Muscle of leg (tissue), 11 donors: ENCODE measurements around the gene ATP9A. TPM values are rescaled to one million over a fixed set of nuclear protein-coding genes. Genes with fewer than 3 reads are reported as not detected.
"Not testable (repeated sequence)": the region's sequence is repeated elsewhere in the genome, so short reads cannot be mapped to it uniquely, and the experiment has no call there.

ENCODE experiments used
- DNase-seq: peaks from one replicate; pipeline ENCODE4 v3.0.0; 2013
- H3K27ac ChIP-seq: one replicate; pipeline ENCODE4 v1.5.1; 2013; ENCODE audit warnings: mild to moderate bottlenecking, low read length, control low read depth
- H3K27me3 ChIP-seq: one replicate; pipeline ENCODE4 v1.6.1; 2013; ENCODE audit warnings: low read length; ENCODE audit not compliant: control insufficient read depth, insufficient read depth
- H3K36me3 ChIP-seq: one replicate; pipeline ENCODE4 v1.6.1; 2013; ENCODE audit warnings: low read length; ENCODE audit not compliant: control insufficient read depth, insufficient read depth
- H3K4me1 ChIP-seq: one replicate; pipeline ENCODE4 v1.6.1; 2013; ENCODE audit warnings: low read length; ENCODE audit not compliant: control insufficient read depth, insufficient read depth
- H3K4me3 ChIP-seq: one replicate; pipeline ENCODE4 v1.5.1; 2013; ENCODE audit warnings: low read length, control low read depth
- H3K9me3 ChIP-seq: replicated peaks from 2 replicates; pipeline ENCODE4 v1.6.1; 2013; ENCODE audit warnings: low read depth, low read length; ENCODE audit not compliant: control insufficient read depth
- WGBS: methylation state at CpG from one replicate; pipeline ENCODE4 v1.1.5; 2013; ENCODE audit warnings: missing lambda C conversion rate; ENCODE audit not compliant: insufficient coverage; 5-methylcytosine and 5-hydroxymethylcytosine counted together
- polyA plus RNA-seq, 8 donors: library from polyadenylated mRNA; unstranded; fragments of 120-200 nt; gene quantifications; one replicate each; pipeline versions ENCODE4 v1.2.1 to v1.2.3, GENCODE V29; 2013; ENCODE audit warnings: inconsistent platforms in 1 of 8, low replicate concordance in 1 of 8; ENCODE audit not compliant: insufficient read length in 8 of 8, insufficient read depth in 1 of 8
- total RNA-seq: library from RNA; stranded (reverse); fragments of 120-200 nt; gene quantifications from one replicate; pipeline ENCODE4 v1.2.4, GENCODE V29; 2013

ATP9A gene
- total and polyA plus RNA-seq, 9 donors = 39.4 to 79.4 (median 49.0) TPM

DNA sequence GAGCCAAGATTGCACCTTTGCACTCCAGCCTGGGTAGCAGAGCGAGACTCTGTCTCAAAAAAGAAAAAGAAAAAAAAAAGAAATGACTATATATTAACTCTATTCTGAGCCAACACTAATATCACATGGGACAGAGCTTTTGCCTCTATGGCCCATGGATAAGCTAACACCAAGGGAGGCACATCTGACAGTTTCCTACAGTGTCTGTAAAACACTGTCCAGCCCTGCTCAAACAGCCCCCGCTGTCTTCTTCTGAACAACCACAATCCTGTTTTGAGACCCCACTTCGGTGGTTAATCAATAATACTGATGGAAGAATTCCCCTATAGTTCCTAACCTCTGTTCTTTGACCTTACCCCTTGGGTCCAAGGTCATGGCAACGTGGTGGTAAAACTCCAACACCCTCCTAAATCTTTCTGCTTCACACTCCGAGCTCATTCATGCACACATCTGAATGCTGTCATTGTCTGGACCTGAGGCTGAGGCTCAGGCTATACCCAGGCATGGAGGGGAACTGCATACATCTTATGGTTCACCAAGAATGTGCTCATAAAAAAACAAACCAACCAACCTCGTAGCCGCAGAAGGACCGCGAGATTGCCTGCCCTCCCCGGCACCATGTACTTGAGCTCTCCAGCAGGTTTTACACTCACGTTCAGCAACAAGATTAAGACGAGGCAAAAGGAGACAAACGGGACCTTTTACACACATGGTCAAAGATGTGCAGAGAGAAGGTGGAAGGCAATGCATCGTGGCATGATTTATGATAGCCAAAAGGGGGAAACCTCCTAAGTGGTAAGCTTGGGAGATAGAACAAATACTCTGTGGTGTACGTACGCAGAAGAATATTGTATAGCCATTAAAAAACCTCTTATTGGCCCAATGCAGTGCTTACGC lies 120.3 kb downstream of the ATP9A start:
- no peak for DNase-seq
- H3K4me1 ChIP-seq = peaks cover 4% of the 10 kb centered on the region
- no peak overlapping the region for H3K4me3 ChIP-seq
- no peak overlapping the region for H3K27ac ChIP-seq
- 67% methylated on average over 9 of the region's 17 CpGs for WGBS
- no peaks in the 10 kb centered on the region for H3K27me3 ChIP-seq
- H3K36me3 ChIP-seq = peaks cover 15% of the 10 kb centered on the region
- H3K9me3 ChIP-seq = no peaks in the 10 kb centered on the region

DNA sequence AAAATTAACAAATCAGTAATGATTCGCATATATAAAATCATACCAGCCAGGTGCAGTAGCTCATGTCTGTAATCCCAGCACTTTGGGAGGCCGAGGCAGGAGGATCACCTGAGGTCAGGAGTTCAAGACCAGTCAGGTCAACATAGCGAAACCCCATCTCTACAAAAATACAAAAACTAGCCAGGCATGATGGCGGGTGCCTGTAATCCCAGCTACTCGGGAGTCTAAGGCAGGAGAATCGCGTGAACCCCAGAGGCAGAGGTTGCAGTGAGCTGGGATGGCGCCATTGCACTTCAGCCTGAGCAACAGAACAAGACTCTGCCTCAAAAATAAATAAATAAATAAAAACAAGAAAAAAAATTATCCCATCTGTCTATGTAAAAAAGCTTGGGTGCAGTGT lies 124.4 kb downstream of the ATP9A start:
- H3K4me1 ChIP-seq, DNase-seq, H3K9me3 ChIP-seq, H3K4me3 ChIP-seq, H3K27me3 ChIP-seq, H3K27ac ChIP-seq, H3K36me3 ChIP-seq: not testable (repeated sequence)
- WGBS = 100% methylated on average over 1 of the region's 8 CpGs

DNA sequence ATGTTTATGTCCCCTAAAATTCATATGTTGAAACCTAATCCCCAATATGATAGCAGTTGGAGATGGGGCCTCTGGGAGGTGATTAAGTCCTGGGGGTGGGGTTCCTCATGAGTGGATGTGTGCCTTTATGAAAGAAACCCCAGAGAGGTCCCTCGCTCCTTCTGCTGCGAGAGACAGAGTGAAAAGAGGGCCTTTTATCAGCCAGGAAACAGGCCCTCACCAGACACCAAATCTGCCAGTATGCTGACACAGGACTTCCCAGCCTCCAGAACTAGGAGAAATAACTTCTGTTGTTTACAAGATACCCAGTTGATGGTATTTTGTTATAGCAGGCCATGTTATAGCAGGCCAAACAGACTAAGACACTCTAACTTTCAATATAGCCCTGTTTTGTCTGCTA lies 124.8 kb downstream of the ATP9A start:
- no CpG with 5 or more reads among the region's 2 CpGs for WGBS
- Histone ChIP-seq H3K9me3 (no peaks in the 10 kb centered on the region), H3K27ac (no peak overlapping the region), H3K4me3 (no peak overlapping the region), H3K27me3 (no peaks in the 10 kb centered on the region), H3K4me1 (no peaks in the 10 kb centered on the region), H3K36me3 (peaks cover 10% of the 10 kb centered on the region)
- no peak for DNase-seq

DNA sequence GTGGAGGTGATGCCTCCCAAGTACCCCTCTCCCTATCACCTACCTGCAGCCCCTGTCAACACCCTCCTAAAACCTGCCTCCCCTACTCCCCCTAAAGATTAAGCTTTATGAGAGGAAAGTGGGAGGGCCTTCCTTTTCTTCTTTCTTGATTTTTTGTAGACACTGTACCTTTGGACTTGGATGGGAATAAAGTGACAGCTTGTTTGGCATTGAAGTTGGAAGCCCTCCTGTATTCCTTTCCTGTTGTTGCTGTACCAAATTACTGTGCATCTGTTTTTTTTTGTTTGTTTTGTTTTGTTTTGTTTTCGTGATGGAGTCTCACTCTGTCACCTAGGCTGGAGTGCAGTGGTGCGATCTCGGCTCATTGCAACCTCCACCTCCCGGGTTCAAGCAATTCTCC lies 126.3 kb downstream of the ATP9A start:
- Histone ChIP-seq H3K36me3 (peaks cover 11% of the 10 kb centered on the region), H3K27me3 (no peaks in the 10 kb centered on the region), H3K27ac (no peak overlapping the region), H3K4me1 (no peaks in the 10 kb centered on the region), H3K4me3 (no peak overlapping the region), H3K9me3 (no peaks in the 10 kb centered on the region)
- DNase-seq = no peak
- no CpG with 5 or more reads among the region's 4 CpGs for WGBS

DNA sequence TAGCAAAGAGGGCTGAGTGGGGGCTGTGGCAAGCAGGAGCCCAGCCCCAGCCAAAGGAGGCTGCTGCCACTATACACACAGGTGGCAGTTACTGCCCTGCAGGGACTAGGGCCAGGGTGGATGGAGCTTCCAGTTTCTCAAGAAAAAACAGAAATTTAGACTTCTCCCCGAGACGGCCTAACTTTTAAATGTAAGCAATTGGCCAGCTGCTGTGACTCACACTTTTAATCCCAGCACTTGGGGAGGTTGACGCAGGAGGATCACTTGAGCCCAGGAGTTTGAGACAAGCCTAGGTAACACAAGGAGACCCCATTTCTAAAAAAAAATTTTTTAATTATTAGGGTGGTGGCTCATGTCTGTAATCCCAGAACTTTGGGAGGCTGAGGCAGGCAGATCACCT lies 127.4 kb downstream of the ATP9A start:
- WGBS = no CpG with 5 or more reads among the region's 3 CpGs

DNA sequence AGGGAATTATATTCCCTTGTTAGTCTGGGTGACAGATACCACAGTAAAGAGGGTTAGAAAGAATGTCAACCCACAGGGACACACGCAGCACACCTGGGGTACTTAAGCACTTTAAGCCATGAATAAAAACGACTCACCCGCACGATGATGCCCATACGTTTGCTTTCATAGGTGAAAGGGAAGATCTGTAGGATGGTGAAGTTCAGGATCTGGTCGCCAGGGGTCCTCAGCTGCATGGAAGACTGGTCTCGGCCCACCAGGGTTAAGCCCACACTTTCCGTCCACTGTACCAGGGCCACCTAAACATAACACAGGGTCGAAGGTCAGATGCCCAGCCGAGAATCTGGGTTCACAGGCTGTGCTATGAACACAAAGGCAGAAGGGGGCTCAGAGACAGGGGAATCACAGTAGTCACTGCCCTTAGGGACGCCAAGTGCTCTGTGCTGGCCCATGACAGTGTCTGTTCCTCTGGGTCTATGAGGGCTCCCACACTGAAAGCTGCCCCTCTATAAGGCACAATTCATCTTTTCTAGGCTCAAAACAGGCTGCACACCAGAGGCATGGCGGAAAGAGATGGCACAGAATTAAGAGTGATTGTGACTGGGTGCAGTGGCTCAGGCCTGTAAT lies 128.9 kb downstream of the ATP9A start:
- WGBS = 20% methylated on average over 6 of the region's 12 CpGs
- DNase-seq = peak; percentile 64

More for the DNA sequence above, 127.4 kb downstream of the ATP9A start:
- Histone ChIP-seq H3K9me3 (no peaks in the 10 kb centered on the region), H3K27ac (no peak overlapping the region), H3K4me1 (no peaks in the 10 kb centered on the region), H3K27me3 (no peaks in the 10 kb centered on the region), H3K4me3 (no peak overlapping the region), H3K36me3 (peaks cover 14% of the 10 kb centered on the region)
- no peak for DNase-seq

DNA sequence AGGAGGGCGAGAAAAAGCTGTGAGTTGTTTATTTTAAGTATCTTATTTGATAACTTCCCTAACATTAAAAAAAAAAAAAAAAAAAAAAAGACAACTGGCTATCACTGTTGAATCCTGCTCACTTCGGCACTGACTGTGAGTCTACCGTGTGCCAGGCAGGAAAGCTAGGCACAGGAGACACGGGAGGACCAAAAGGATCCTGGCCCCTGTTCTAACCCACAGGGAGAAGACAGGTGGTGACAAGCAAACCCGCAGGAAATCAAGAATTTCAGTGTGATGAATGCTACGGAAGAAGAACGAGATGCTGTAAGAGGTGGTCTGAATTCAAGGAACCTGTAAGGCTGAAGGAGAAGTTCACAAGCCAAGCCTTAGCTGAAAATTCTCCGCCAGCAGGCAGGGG lies 130.9 kb downstream of the ATP9A start:
- DNase-seq = no peak
- 78% methylated on average over 4 of the region's 8 CpGs for WGBS
- H3K36me3 ChIP-seq = peaks cover 14% of the 10 kb centered on the region
- no peaks in the 10 kb centered on the region for H3K27me3 ChIP-seq
- no peak overlapping the region for H3K4me3 ChIP-seq
- no peak overlapping the region for H3K27ac ChIP-seq
- peaks cover 7% of the 10 kb centered on the region for H3K4me1 ChIP-seq
- H3K9me3 ChIP-seq = no peaks in the 10 kb centered on the region

More for the DNA sequence above, 128.9 kb downstream of the ATP9A start:
- Histone ChIP-seq H3K4me1 (peaks cover under 1% of the 10 kb centered on the region), H3K4me3 (no peak overlapping the region), H3K36me3 (peaks cover 14% of the 10 kb centered on the region), H3K27me3 (no peaks in the 10 kb centered on the region), H3K9me3 (no peaks in the 10 kb centered on the region), H3K27ac (no peak overlapping the region)

DNA sequence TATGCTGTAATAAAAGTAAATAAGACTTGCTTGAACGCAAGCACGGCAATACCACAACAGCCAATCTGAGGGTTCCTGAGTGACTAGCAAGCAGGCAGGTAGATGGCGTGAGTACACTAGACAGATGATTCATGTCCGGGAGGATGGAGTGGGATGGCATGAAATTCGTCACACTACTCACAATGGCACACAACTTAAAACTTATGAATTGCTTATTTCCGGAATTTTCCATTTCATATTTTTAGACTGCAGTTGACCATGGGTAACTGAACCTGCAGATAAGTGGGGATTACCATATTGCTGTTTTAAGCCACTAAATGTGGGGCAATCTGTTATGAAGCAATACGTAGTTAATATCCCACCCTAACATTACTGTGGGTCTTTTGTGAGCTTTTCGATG lies 132.1 kb downstream of the ATP9A start:
- no peak overlapping the region for H3K27ac ChIP-seq
- H3K27me3 ChIP-seq = no peaks in the 10 kb centered on the region
- peaks cover 17% of the 10 kb centered on the region for H3K4me1 ChIP-seq
- no peak for DNase-seq
- WGBS = no CpG with 5 or more reads among the region's 8 CpGs
- H3K36me3 ChIP-seq = peaks cover 14% of the 10 kb centered on the region
- no peak overlapping the region for H3K4me3 ChIP-seq
- no peaks in the 10 kb centered on the region for H3K9me3 ChIP-seq

DNA sequence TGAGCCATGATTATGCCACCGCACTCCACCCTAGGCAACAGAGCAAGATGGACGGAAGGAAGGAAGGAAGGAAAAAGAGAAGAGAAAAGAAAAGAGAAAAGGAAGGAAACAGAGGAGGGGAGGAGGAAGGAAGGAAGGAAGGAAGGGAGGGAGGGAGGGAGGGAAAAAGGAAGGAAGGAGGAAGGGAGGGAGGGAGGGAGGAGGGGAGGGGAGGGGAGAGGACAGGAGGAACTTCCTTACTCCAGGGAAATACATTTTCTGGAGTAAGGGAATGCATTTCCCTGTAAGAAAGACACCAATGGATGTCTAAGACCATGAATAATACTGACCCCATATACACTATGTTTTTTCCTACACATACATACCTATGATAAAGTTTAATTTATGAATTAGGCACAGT lies 132.5 kb downstream of the ATP9A start:
- H3K36me3 ChIP-seq = peaks cover 14% of the 10 kb centered on the region
- no peak overlapping the region for H3K4me3 ChIP-seq
- no peaks in the 10 kb centered on the region for H3K9me3 ChIP-seq
- no peak overlapping the region for H3K27ac ChIP-seq
- no peaks in the 10 kb centered on the region for H3K27me3 ChIP-seq
- no peak for DNase-seq
- no CpG with 5 or more reads among the region's 2 CpGs for WGBS
- H3K4me1 ChIP-seq = peaks cover 21% of the 10 kb centered on the region

DNA sequence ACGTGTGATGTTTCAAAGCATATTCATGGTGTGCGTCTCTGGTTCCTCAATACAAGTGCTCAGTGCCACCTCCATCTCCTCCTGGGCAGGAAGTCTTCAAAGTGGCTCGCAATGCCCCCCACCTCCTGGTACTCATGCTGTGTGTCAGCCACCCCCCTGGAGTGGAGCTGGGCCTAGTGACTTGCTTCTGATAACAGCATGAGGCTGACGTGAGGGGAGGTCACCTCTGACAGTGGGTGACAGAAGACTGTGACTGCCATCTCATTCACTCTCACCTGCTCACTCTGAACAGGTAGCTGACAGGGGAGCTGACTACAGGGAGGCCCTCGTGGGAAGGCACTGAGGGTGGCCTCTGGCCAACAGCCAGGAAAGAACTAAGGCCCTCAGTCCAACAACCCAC lies 133.3 kb downstream of the ATP9A start:
- 100% methylated on average over 1 of the region's 5 CpGs for WGBS
- no peaks in the 10 kb centered on the region for H3K9me3 ChIP-seq
- no peak for DNase-seq
- H3K4me1 ChIP-seq = peaks cover 25% of the 10 kb centered on the region
- H3K36me3 ChIP-seq = peaks cover 14% of the 10 kb centered on the region
- no peak overlapping the region for H3K27ac ChIP-seq
- H3K27me3 ChIP-seq = no peaks in the 10 kb centered on the region
- no peak overlapping the region for H3K4me3 ChIP-seq
